OCI-LY7 (cell line): ENCODE results near the gene CALHM5. TPM values are rescaled to one million over a fixed set of nuclear protein-coding genes. Genes with fewer than 3 reads are reported as not detected.

ENCODE experiments used
- BruUV-seq: library from RNA; stranded (reverse); fragments of 400-500 nt; replicated peaks from 2 replicates; lab custom pipeline; 2021; lab: Mats Ljungman, UMichigan
- CTCF ChIA-PET: fragments of 300-600 bp; sonication (Branson Sonifier 250); formaldehyde crosslinking; loops from one replicate; lab custom pipeline; 2022; ENCODE audit warnings: antibody characterized with exemption; ENCODE audit not compliant: unreplicated experiment; lab: Charles Lee
- POLR2A ChIA-PET: fragments of 300-600 bp; sonication (Branson Sonifier 250); formaldehyde crosslinking; loops from one replicate; lab custom pipeline; 2022; ENCODE audit warnings: antibody characterized with exemption; lab: Charles Lee
- DNase-seq: peaks from one replicate; pipeline ENCODE4 v3.0.0-alpha.2; 2015; ENCODE audit warnings: low spot score
- H2AFZ ChIP-seq: fragments of 200-600 bp; sonication (generic), shearing (Covaris generic); 2 replicates; pipeline ENCODE4 v1.6.1; 2014; ENCODE audit warnings: mild to moderate bottlenecking, antibody characterized with exemption, low read length, moderate library complexity
- H3K27ac ChIP-seq: fragments of 200-600 bp; sonication (generic); 2 replicates; pipeline ENCODE4 v1.5.1; 2014; ENCODE audit warnings: mixed run types, low read depth, mild to moderate bottlenecking, moderate library complexity, low read length, inconsistent platforms; ENCODE audit not compliant: poor library complexity, severe bottlenecking
- H3K36me3 ChIP-seq: fragments of 200-600 bp; sonication (generic); 2 replicates; pipeline ENCODE4 v1.6.1; 2014; ENCODE audit warnings: mild to moderate bottlenecking, antibody characterized with exemption, low read length, moderate library complexity, mixed read lengths; ENCODE audit not compliant: insufficient read depth
- H3K4me1 ChIP-seq: fragments of 200-600 bp; sonication (generic); 2 replicates; pipeline ENCODE4 v1.5.1; 2014; ENCODE audit warnings: mild to moderate bottlenecking, low read length; ENCODE audit not compliant: insufficient read depth, poor library complexity, severe bottlenecking
- H3K4me2 ChIP-seq: fragments of 200-600 bp; sonication (generic); 2 replicates; pipeline ENCODE4 v1.6.1; 2014; ENCODE audit warnings: mild to moderate bottlenecking, low read length
- H3K4me3 ChIP-seq: fragments of 200-600 bp; sonication (generic); 2 replicates; pipeline ENCODE4 v1.5.1; 2014; ENCODE audit warnings: mild to moderate bottlenecking, low read depth, low read length; ENCODE audit not compliant: poor library complexity, severe bottlenecking
- H3K79me2 ChIP-seq: fragments of 200-600 bp; sonication (generic); 2 replicates; pipeline ENCODE4 v1.6.1; 2016; ENCODE audit warnings: low read depth, mild to moderate bottlenecking, low read length, moderate library complexity, mixed read lengths; ENCODE audit not compliant: insufficient read depth
- H3K9me2 ChIP-seq: fragments of 200-600 bp; sonication (generic); 2 replicates; pipeline ENCODE4 v1.6.1; 2016; ENCODE audit warnings: mild to moderate bottlenecking, low read length, mixed read lengths; ENCODE audit not compliant: insufficient read depth
- H3K9me3 ChIP-seq: fragments of 200-600 bp; sonication (generic); 2 replicates; pipeline ENCODE4 v1.6.1; 2014; ENCODE audit warnings: mild to moderate bottlenecking, mixed run types, low read length, mixed read lengths
- H4K20me1 ChIP-seq: fragments of 200-600 bp; sonication (generic); 2 replicates; pipeline ENCODE4 v1.6.1; 2014; ENCODE audit warnings: mild to moderate bottlenecking, antibody characterized with exemption, low read length, moderate library complexity, mixed read lengths; ENCODE audit not compliant: insufficient read depth
- EZH2phosphoT487 ChIP-seq: fragments of 200-600 bp; sonication (generic); IDR thresholded peaks from 2 replicates; pipeline ENCODE4 v1.6.1; 2018; ENCODE audit warnings: low read depth, borderline replicate concordance, mild to moderate bottlenecking, mixed run types, antibody characterized with exemption, low read length, moderate library complexity, mixed read lengths
- intact Hi-C: fragments of 100-400 bp; cut with micrococcal nuclease; formaldehyde crosslinking; loops from one replicate; pipeline ENCODE4 v1.10.0; 2022; ENCODE audit not compliant: unreplicated experiment
- total RNA-seq, 2 experiments: library from RNA; depleted of rRNA in 1 of 2; stranded (reverse); fragments of >200 nt in 1 of 2; shearing (Covaris generic) in 1 of 2; gene quantifications; 2 replicates each; pipeline ENCODE4 v1.2.3, GENCODE V29; 2014 to 2022
- TF ChIP-seq, protein P1 (sequence below): fragments of 200-600 bp; sonication (generic); conservative IDR thresholded peaks from 2 replicates; pipeline ENCODE4 v1.5.1; 2014; ENCODE audit warnings: mild to moderate bottlenecking, antibody characterized with exemption, low read length, moderate library complexity, mixed read lengths

The CALHM5 gene
- total RNA-seq, 2 experiments from 2014 or later: not detected

- no peak overlapping the region for H2AFZ ChIP-seq
- DNase-seq: peak; percentile 69
These were observed 20.5 kb downstream of the CALHM5 start for GRCh38 chr6:116531675-116532570.

GRCh38 chr6:116533233-116533957 is 22.0 kb downstream of the CALHM5 start:
- Histone ChIP-seq H3K4me2 (no peak overlapping the region), H3K9me3 (no peaks in the 10 kb centered on the region), H3K79me2 (no peaks in the 10 kb centered on the region), H3K27ac (no peak overlapping the region), H4K20me1 (no peaks in the 10 kb centered on the region), H3K4me3 (no peak overlapping the region), H2AFZ (no peak overlapping the region), H3K4me1 (no peaks in the 10 kb centered on the region), H3K9me2 (no peaks in the 10 kb centered on the region), H3K36me3 (no peaks in the 10 kb centered on the region)
- ChIA-PET CTCF (interaction anchor here (0.9 to 1.1 kb wide), 3 partner anchors 22 to 246 kb away, joined by 3 read pairs; no protein-coding TSS in a partner anchor), POLR2A (interaction anchor here (0.7 to 1.1 kb wide), 3 partner anchors 240 to 246 kb away, joined by 3 to 4 read pairs (median 4); no protein-coding TSS in a partner anchor)
- intact Hi-C loops: no loop called here
- no TSS peak for BruUV-seq
- TF ChIP-seq, protein P1, sequence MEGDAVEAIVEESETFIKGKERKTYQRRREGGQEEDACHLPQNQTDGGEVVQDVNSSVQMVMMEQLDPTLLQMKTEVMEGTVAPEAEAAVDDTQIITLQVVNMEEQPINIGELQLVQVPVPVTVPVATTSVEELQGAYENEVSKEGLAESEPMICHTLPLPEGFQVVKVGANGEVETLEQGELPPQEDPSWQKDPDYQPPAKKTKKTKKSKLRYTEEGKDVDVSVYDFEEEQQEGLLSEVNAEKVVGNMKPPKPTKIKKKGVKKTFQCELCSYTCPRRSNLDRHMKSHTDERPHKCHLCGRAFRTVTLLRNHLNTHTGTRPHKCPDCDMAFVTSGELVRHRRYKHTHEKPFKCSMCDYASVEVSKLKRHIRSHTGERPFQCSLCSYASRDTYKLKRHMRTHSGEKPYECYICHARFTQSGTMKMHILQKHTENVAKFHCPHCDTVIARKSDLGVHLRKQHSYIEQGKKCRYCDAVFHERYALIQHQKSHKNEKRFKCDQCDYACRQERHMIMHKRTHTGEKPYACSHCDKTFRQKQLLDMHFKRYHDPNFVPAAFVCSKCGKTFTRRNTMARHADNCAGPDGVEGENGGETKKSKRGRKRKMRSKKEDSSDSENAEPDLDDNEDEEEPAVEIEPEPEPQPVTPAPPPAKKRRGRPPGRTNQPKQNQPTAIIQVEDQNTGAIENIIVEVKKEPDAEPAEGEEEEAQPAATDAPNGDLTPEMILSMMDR: no peak
- TF ChIP-seq EZH2phosphoT487: no peak
- no peak for DNase-seq

More at GRCh38 chr6:116531675-116532570, 20.5 kb downstream of the CALHM5 start:
- Histone ChIP-seq H3K79me2 (no peaks in the 10 kb centered on the region), H3K9me2 (no peaks in the 10 kb centered on the region), H3K9me3 (no peaks in the 10 kb centered on the region), H3K4me2 (no peak overlapping the region), H3K36me3 (no peaks in the 10 kb centered on the region), H4K20me1 (no peaks in the 10 kb centered on the region), H3K4me1 (no peaks in the 10 kb centered on the region), H3K4me3 (no peak overlapping the region), H3K27ac (no peak overlapping the region)
- TF ChIP-seq EZH2phosphoT487: no peak
- TF ChIP-seq, protein P1: peak; percentile 91
- intact Hi-C loops: loop anchor here (1.0 kb wide), 2 partner anchors 88 to 245 kb away; no protein-coding TSS in a partner anchor
- BruUV-seq: no TSS peak
- CTCF ChIA-PET: interaction anchor here (0.6 kb wide), 1 partner anchor 175 kb away, joined by 3 read pairs; no protein-coding TSS in a partner anchor
- POLR2A ChIA-PET: no interaction called here
